B cell (primary cell): ENCODE results near the gene JAML. TPM values are rescaled to one million over a fixed set of nuclear protein-coding genes. Genes with fewer than 3 reads are reported as not detected.

Experiments used
- ATAC-seq: fragments of 200-7000 bp; cut with Tn5 transposase; one replicate; pipeline ENCODE4 v1.10.0; 2021; ENCODE audit warnings: low read depth, mild to moderate bottlenecking, moderate number of reproducible peaks, moderate library complexity
- CTCF ChIA-PET: fragments of 350-600 bp; sonication (Branson Sonifier 250); formaldehyde crosslinking; loops from one replicate; lab custom pipeline; 2021; ENCODE audit warnings: antibody characterized with exemption, inconsistent platforms; lab: Charles Lee
- POLR2A ChIA-PET: fragments of 350-600 bp; sonication (Branson Sonifier 250); formaldehyde crosslinking; loops from one replicate; lab custom pipeline; 2021; ENCODE audit warnings: antibody characterized with exemption; lab: Charles Lee
- DNase-seq: peaks from one replicate; pipeline ENCODE4 v3.0.0; 2013
- H2AFZ ChIP-seq: 2 replicates; pipeline ENCODE4 v1.6.1; 2012; ENCODE audit warnings: mild to moderate bottlenecking, low read depth, low read length; ENCODE audit not compliant: insufficient read depth, poor library complexity, severe bottlenecking
- H3K27ac ChIP-seq, 2 donors: 1 replicate in 1 of 2; 2 replicates in 1 of 2; pipeline ENCODE4 v1.5.1; 2012 to 2013; ENCODE audit warnings: low read length in 2 of 2, mild to moderate bottlenecking in 2 of 2, moderate library complexity in 1 of 2
- H3K27me3 ChIP-seq, 4 experiments: fragments of 200-600 bp in 1 of 4; sonication (generic) in 1 of 4; replicated peaks in 1 of 4; 1 replicate in 2 of 4; 2 replicates in 2 of 4; pipeline versions ENCODE4 v1.6.1 to v1.7.0; 2013 to 2016; ENCODE audit warnings: low read length in 3 of 4, mild to moderate bottlenecking in 2 of 4, mixed read lengths in 1 of 4, moderate library complexity in 1 of 4; ENCODE audit not compliant: insufficient read depth in 4 of 4, control insufficient read depth in 3 of 4; ENCODE audit errors: control extremely low read depth in 1 of 4
- H3K36me3 ChIP-seq, 2 experiments: replicated peaks in 1 of 2; 1 replicate in 1 of 2; 2 replicates in 1 of 2; pipeline versions ENCODE4 v1.6.1 to v1.7.1; 2013; ENCODE audit warnings: low read length in 1 of 2; ENCODE audit not compliant: insufficient read depth in 2 of 2, control insufficient read depth in 1 of 2; ENCODE audit errors: control extremely low read depth in 1 of 2, extremely low read depth in 1 of 2
- H3K4me1 ChIP-seq, 2 donors: fragments of 200-600 bp in 1 of 2; sonication (generic) in 1 of 2; 1 replicate in 1 of 2; 2 replicates in 1 of 2; pipeline versions ENCODE4 v1.5.1 to v1.6.1; 2013 to 2017; ENCODE audit warnings: low read length in 2 of 2; ENCODE audit not compliant: control insufficient read depth in 2 of 2, insufficient read depth in 2 of 2
- H3K4me2 ChIP-seq: replicated peaks from 2 replicates; pipeline ENCODE3; 2012; ENCODE audit warnings: mild to moderate bottlenecking, low read depth, low read length; ENCODE audit not compliant: poor library complexity, severe bottlenecking
- H3K4me3 ChIP-seq, 5 experiments: fragments of 200-600 bp in 1 of 5; sonication (generic) in 1 of 5; 1 replicate in 3 of 5; 2 replicates in 2 of 5; pipeline versions ENCODE4 v1.5.1 to v1.7.0; 2011 to 2016; ENCODE audit warnings: low read length in 4 of 5, mild to moderate bottlenecking in 4 of 5, low read depth in 2 of 5, control low read depth in 1 of 5, moderate library complexity in 1 of 5; ENCODE audit not compliant: insufficient read depth in 1 of 5; ENCODE audit errors: control extremely low read depth in 1 of 5, extremely low read depth in 1 of 5
- H3K79me2 ChIP-seq: fragments of 200-600 bp; sonication (generic); one replicate; pipeline ENCODE4 v1.6.0; 2016; ENCODE audit warnings: low read length; ENCODE audit not compliant: control insufficient read depth, insufficient read depth
- H3K9ac ChIP-seq: fragments of 200-600 bp; sonication (generic); 2 replicates; pipeline ENCODE4 v1.6.1; 2017; ENCODE audit warnings: mild to moderate bottlenecking, low read length, moderate library complexity
- H3K9me3 ChIP-seq, 3 donors: one replicate each; pipeline versions ENCODE4 v1.6.1 to v1.7.1; 2013; ENCODE audit warnings: low read length in 2 of 3; ENCODE audit not compliant: control insufficient read depth in 2 of 3, insufficient read depth in 1 of 3; ENCODE audit errors: control extremely low read depth in 1 of 3
- H4K20me1 ChIP-seq: 2 replicates; pipeline ENCODE4 v1.6.0; 2012; ENCODE audit warnings: mild to moderate bottlenecking, low read length; ENCODE audit not compliant: insufficient read depth, control insufficient read depth, poor library complexity, severe bottlenecking
- H3K27ac Mint-ChIP-seq: one replicate; pipeline ENCODE4 v1.8.0; 2021; ENCODE audit warnings: mixed read lengths
- H3K27me3 Mint-ChIP-seq: one replicate; pipeline ENCODE4 v1.8.0; 2021; ENCODE audit warnings: mixed read lengths
- H3K4me1 Mint-ChIP-seq: one replicate; pipeline ENCODE4 v1.8.0; 2021; ENCODE audit warnings: mixed read lengths
- H3K4me3 Mint-ChIP-seq: one replicate; pipeline ENCODE4 v1.8.0; 2021; ENCODE audit warnings: mixed read lengths
- H3K9me3 Mint-ChIP-seq: one replicate; pipeline ENCODE4 v1.8.0; 2022; ENCODE audit warnings: mixed read lengths; ENCODE audit not compliant: insufficient read depth
- EZH2 ChIP-seq: IDR thresholded peaks from 2 replicates; pipeline ENCODE4 v1.6.1; 2012; ENCODE audit warnings: borderline replicate concordance, low read depth, mild to moderate bottlenecking, moderate library complexity, low read length; ENCODE audit not compliant: insufficient read depth, poor library complexity, severe bottlenecking
- WGBS: methylation state at CpG from one replicate; pipeline ENCODE4 v1.1.5; 2013; ENCODE audit warnings: missing lambda C conversion rate; ENCODE audit not compliant: insufficient coverage; 5-methylcytosine and 5-hydroxymethylcytosine counted together
- intact Hi-C: fragments of 100-400 bp; cut with micrococcal nuclease; formaldehyde crosslinking; loops from one replicate; pipeline ENCODE4 v1.10.0; 2022
- polyA plus RNA-seq: library from polyadenylated mRNA; depleted of rRNA; stranded (reverse); fragments of >200 nt; gene quantifications from 2 replicates; pipeline ENCODE4 v1.2.3, GENCODE V29; 2012
- total RNA-seq, 2 donors: library from RNA; stranded (reverse); fragments of 120-200 nt in 1 of 2; gene quantifications; 1 replicate in 1 of 2; 2 replicates in 1 of 2; pipeline versions ENCODE4 v1.2.3 to v1.2.4, GENCODE V29; 2013 to 2022
- TF ChIP-seq, protein P1 (sequence below): fragments of 200-600 bp; IDR thresholded peaks from one replicate; pipeline ENCODE4 v1.8.0; 2022; ENCODE audit warnings: antibody characterized with exemption, mild to moderate bottlenecking

Gene JAML
- total and polyA plus RNA-seq, 2 donors (not counting 1 experiment from before 2014, with no cell fraction given): 1.0 to 9.6 TPM

DNA sequence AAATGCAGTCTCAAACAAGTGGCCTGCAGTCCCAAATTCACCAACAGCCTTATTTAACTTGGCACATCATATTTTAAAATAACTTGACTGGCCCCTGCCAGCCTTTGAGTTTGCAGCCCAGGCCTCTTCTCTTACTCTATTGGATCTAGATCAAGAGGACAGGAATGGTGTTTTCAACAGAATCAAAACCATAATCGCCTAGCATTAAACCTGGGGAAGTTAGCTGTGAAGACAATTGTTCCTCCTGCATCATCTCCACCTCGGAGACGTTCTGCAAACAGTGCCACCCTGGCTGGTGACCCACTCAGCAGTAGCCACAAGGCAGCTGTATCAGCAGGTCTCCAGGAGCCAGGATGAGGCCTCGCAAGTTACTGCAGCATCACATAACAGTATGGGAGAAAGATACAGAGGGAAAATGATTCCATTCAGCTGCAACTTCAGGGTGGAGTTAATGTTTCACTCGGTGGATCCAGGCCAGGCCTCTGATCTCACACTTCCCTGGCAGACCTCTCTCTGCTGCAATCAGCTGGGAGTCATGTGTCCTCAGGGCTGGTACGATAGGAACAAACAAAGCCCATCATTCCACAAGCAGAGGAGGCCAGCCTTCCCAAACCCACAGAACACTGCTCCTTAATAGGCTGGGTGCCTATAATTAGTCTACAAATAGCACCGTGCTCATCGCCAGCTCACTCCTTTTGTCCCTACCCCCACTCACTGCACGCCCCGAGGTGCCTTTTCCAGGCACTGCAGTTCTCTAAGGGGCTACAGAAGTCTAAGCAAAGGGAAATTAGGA, 29.8 kb downstream of the JAML start:
- Histone ChIP-seq H3K36me3 (no peaks in the 10 kb centered on the region), H3K79me2 (no peaks in the 10 kb centered on the region), H3K4me3 (no peak overlapping the region), H3K27me3 (peaks cover 0 to 18% (median 4%) of the 10 kb centered on the region in 4 experiments), H4K20me1 (no peaks in the 10 kb centered on the region), H3K27ac (no peak overlapping the region), H3K9ac (no peak overlapping the region), H3K9me3 (peaks cover 0 to 17% (median 4%) of the 10 kb centered on the region in 3 donors), H3K4me2 (no peak overlapping the region), H2AFZ (no peak overlapping the region), H3K4me1 (peaks cover 0 to 3% of the 10 kb centered on the region in 2 donors)
- Mint-ChIP-seq H3K27ac (no peak overlapping the region), H3K4me1 (peaks cover 2% of the 10 kb centered on the region), H3K27me3 (peaks cover 7% of the 10 kb centered on the region), H3K9me3 (peaks cover 4% of the 10 kb centered on the region), H3K4me3 (no peak overlapping the region)
- WGBS: 95% methylated on average over 6 of the region's 10 CpGs
- ATAC-seq (no peak), DNase-seq (no peak)
- CTCF ChIA-PET: interaction anchor here (0.9 to 2.8 kb wide), 5 partner anchors 18 to 158 kb away, joined by 3 to 13 read pairs (median 4); partner anchors contain the start of gene SCN2B
- POLR2A ChIA-PET: no interaction called here
- no peak for TF ChIP-seq EZH2
- TF ChIP-seq, protein P1, sequence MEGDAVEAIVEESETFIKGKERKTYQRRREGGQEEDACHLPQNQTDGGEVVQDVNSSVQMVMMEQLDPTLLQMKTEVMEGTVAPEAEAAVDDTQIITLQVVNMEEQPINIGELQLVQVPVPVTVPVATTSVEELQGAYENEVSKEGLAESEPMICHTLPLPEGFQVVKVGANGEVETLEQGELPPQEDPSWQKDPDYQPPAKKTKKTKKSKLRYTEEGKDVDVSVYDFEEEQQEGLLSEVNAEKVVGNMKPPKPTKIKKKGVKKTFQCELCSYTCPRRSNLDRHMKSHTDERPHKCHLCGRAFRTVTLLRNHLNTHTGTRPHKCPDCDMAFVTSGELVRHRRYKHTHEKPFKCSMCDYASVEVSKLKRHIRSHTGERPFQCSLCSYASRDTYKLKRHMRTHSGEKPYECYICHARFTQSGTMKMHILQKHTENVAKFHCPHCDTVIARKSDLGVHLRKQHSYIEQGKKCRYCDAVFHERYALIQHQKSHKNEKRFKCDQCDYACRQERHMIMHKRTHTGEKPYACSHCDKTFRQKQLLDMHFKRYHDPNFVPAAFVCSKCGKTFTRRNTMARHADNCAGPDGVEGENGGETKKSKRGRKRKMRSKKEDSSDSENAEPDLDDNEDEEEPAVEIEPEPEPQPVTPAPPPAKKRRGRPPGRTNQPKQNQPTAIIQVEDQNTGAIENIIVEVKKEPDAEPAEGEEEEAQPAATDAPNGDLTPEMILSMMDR: no peak
- intact Hi-C loops: no loop called here

- WGBS: 86% methylated on average over 3 of the region's 6 CpGs
- ChIA-PET POLR2A (no interaction called here), CTCF (interaction anchor here (1.8 to 2.8 kb wide), 3 partner anchors 97 to 159 kb away, joined by 4 to 13 read pairs (median 9); no protein-coding TSS in a partner anchor)
- Histone ChIP-seq H3K79me2 (no peaks in the 10 kb centered on the region), H3K4me3 (no peak overlapping the region), H3K4me2 (no peak overlapping the region), H2AFZ (no peak overlapping the region), H3K9me3 (peaks cover 0 to 17% (median 4%) of the 10 kb centered on the region in 3 donors), H3K9ac (no peak overlapping the region), H3K27me3 (peaks cover 0 to 19% (median 5%) of the 10 kb centered on the region in 4 experiments), H3K27ac (no peak overlapping the region), H3K4me1 (peaks cover 0 to 3% of the 10 kb centered on the region in 2 donors), H4K20me1 (no peaks in the 10 kb centered on the region), H3K36me3 (no peaks in the 10 kb centered on the region)
- no peak for TF ChIP-seq EZH2
- TF ChIP-seq, protein P1: no peak
- Mint-ChIP-seq H3K27ac (no peak overlapping the region), H3K4me3 (no peak overlapping the region), H3K27me3 (peaks cover 17% of the 10 kb centered on the region), H3K4me1 (peaks cover 2% of the 10 kb centered on the region), H3K9me3 (peaks cover 4% of the 10 kb centered on the region)
- DNase-seq (no peak), ATAC-seq (no peak)
- intact Hi-C loops: no loop called here
Measured at GRCh38 chr11:118193910-118194566, 30.8 kb downstream of the JAML start.
